ENCODE measurements around the gene PPARA. TPM values are rescaled to one million over a fixed set of nuclear protein-coding genes. Genes with fewer than 3 reads are reported as not detected.

PPARA gene
- total RNA-seq, 1 experiment from 2014 or later = 10.7 TPM

DNA sequence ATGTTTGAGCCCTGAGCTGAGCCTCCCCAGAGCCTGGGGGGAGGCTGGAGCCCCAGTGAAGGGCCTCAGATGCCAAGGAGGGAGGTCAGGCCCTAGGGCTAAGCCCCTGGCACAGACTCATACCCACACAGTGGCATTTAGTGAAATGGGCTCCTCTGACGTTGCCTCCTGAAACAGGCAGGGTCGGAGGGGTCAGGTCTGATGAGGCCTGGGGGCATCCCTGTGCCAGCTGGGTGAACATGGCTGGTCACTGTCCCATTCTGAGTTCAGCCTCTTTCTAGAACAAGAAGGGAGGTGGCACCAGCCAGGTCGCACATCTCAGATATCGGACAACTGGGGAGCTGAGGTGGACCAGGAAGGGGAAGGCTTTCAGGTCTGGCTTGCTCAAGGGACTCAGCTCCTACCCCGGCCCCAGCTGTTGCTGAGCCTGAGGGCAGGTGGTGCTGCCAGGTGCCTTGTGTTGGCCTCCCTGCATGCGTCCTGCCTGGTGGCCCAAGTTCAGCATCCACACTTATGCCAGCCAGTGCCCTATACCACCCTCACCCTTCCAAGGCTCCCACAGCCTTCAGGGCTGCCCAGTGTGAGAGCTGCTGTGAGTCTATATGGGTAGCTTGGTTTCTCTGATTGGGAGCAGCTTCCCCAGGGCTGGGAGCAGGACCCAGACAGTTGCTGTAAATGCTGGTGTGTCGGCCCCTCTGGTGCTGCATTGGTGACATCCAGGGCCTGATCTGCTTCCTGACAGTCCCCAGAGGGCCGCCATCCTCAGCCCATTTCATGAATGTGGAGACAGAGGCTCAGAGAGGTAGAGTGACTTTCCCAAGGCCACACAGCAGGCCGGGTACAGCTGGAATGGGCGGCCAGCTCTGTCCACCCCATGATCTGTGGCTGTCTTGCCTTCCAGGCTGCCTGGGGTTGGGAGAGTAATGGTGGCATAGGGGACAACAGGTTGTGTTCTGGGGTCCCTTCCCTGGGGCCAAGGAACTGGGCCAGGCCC, 32.8 kb upstream of the PPARA start:
- intact Hi-C loops (cut with micrococcal nuclease; ENCODE audit: unreplicated experiment) = loop anchor here (10.0 kb wide), 1 partner anchor 123 kb away; no protein-coding TSS in a partner anchor
- DNase-seq (ENCODE audit: low read depth, low spot score) = no peak
- TF ChIP-seq, protein P1, sequence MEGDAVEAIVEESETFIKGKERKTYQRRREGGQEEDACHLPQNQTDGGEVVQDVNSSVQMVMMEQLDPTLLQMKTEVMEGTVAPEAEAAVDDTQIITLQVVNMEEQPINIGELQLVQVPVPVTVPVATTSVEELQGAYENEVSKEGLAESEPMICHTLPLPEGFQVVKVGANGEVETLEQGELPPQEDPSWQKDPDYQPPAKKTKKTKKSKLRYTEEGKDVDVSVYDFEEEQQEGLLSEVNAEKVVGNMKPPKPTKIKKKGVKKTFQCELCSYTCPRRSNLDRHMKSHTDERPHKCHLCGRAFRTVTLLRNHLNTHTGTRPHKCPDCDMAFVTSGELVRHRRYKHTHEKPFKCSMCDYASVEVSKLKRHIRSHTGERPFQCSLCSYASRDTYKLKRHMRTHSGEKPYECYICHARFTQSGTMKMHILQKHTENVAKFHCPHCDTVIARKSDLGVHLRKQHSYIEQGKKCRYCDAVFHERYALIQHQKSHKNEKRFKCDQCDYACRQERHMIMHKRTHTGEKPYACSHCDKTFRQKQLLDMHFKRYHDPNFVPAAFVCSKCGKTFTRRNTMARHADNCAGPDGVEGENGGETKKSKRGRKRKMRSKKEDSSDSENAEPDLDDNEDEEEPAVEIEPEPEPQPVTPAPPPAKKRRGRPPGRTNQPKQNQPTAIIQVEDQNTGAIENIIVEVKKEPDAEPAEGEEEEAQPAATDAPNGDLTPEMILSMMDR (IDR thresholded peaks at IDR 0.05) = no peak
- TF ChIP-seq POLR2AphosphoS5 (IDR thresholded peaks at IDR 0.05; ENCODE audit: low read depth, low read length) = peak; percentile 51
- POLR2A ChIA-PET = no interaction called here
- H3K4me3 ChIP-seq (ENCODE audit: low read depth in 2 of 2, low read length in 2 of 2) = no peak overlapping the region
- H3K4me1 ChIP-seq (ENCODE audit: control insufficient read depth, insufficient read depth, low read length) = peaks cover 57% of the 10 kb centered on the region
- H3K9me3 ChIP-seq (ENCODE audit: control insufficient read depth, insufficient read depth, low read depth, low read length) = no peaks in the 10 kb centered on the region
- no peaks in the 10 kb centered on the region for H3K27me3 ChIP-seq (ENCODE audit: control insufficient read depth, insufficient read depth, low read length)
- no peaks in the 10 kb centered on the region for H3K36me3 ChIP-seq (ENCODE audit: control insufficient read depth, insufficient read depth, low read length)
- in situ Hi-C loops (cut with HindIII; ENCODE audit: low pct_unique_long_range_greater_than_20kb, low sequenced_read_pairs) = no loop called here
- CTCF ChIA-PET = interaction anchor here (0.5 to 1.5 kb wide), 6 partner anchors 11 to 120 kb away, joined by 3 to 13 read pairs (median 4); no protein-coding TSS in a partner anchor
- peak overlapping the region; percentile 57; the same call in 1 of the 2 replicates for H3K27ac ChIP-seq (ENCODE audit: low read length)
- no peak for ATAC-seq
- no TSS peak for BruUV-seq (replicated peaks)

DNA sequence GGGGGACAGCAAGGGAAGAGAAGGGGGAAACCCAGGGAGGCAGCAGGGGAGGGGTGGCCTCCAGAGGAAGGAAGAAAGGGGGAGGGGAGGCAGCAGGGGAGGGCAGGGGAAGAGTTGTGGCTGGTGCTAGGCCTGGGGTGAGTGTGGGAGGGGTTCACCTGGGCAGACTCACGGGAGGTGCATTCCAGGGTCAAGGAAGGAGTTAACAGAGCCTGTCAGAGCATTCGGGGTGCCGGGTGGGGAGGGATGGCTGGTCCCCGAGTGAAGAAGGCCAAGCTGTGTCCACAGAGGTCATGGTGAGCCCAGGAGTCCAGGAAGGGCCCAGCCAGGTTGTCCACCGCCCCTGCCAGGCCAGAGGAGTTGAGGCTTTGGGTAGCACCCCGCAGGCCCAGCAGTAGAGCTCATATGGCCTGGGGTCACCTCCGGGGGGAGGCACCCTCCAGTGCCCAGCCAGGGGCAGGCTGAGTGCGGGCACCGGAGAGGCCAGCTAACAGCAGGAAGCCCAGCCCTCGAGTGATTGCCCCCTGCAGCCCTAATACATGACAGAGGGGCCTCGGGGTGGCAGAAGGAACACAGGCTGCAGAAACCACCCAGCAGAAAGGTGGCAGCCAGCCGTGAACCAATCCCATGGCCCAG, 31.1 kb upstream of the PPARA start:
- H3K4me3 ChIP-seq (ENCODE audit: low read depth in 2 of 2, low read length in 2 of 2) = no peak overlapping the region
- TF ChIP-seq, protein P1 (IDR thresholded peaks at IDR 0.05) = no peak
- TF ChIP-seq POLR2AphosphoS5 (IDR thresholded peaks at IDR 0.05; ENCODE audit: low read depth, low read length) = peak; percentile 32; the same call in 1 of the 2 replicates
- peaks cover 40% of the 10 kb centered on the region for H3K4me1 ChIP-seq (ENCODE audit: control insufficient read depth, insufficient read depth, low read length)
- POLR2A ChIA-PET = no interaction called here
- intact Hi-C loops (cut with micrococcal nuclease; ENCODE audit: unreplicated experiment) (loop anchor here (10.0 kb wide), 1 partner anchor 124 kb away; no protein-coding TSS in a partner anchor), in situ Hi-C loops (cut with HindIII; ENCODE audit: low pct_unique_long_range_greater_than_20kb, low sequenced_read_pairs) (no loop called here)
- DNase-seq (ENCODE audit: low read depth, low spot score) (no peak), ATAC-seq (no peak)
- BruUV-seq (replicated peaks) = no TSS peak
- no peaks in the 10 kb centered on the region for H3K27me3 ChIP-seq (ENCODE audit: control insufficient read depth, insufficient read depth, low read length)
- CTCF ChIA-PET = interaction anchor here (0.9 kb wide), 1 partner anchor 18 kb away, joined by 3 read pairs; no protein-coding TSS in a partner anchor
- H3K27ac ChIP-seq (ENCODE audit: low read length) = no peak overlapping the region; the same call in 1 of the 2 replicates
- no peaks in the 10 kb centered on the region for H3K36me3 ChIP-seq (ENCODE audit: control insufficient read depth, insufficient read depth, low read length)
- H3K9me3 ChIP-seq (ENCODE audit: control insufficient read depth, insufficient read depth, low read depth, low read length) = no peaks in the 10 kb centered on the region

- BruUV-seq (replicated peaks) = no TSS peak
- ChIA-PET POLR2A (no interaction called here), CTCF (interaction anchor here (0.9 to 1.0 kb wide), 2 partner anchors 19 to 114 kb away, joined by 3 read pairs; no protein-coding TSS in a partner anchor)
- H3K4me3 ChIP-seq (ENCODE audit: low read depth in 2 of 2, low read length in 2 of 2) = no peak overlapping the region
- H3K4me1 ChIP-seq (ENCODE audit: control insufficient read depth, insufficient read depth, low read length) = peaks cover 33% of the 10 kb centered on the region
- DNase-seq (ENCODE audit: low read depth, low spot score) (no peak), ATAC-seq (peak; percentile 10; the same call in 1 of the 2 replicates)
- no peaks in the 10 kb centered on the region for H3K27me3 ChIP-seq (ENCODE audit: control insufficient read depth, insufficient read depth, low read length)
- no peak overlapping the region; the same call in 1 of the 2 replicates for H3K27ac ChIP-seq (ENCODE audit: low read length)
- intact Hi-C loops (cut with micrococcal nuclease; ENCODE audit: unreplicated experiment) = loop anchor here (5.0 to 10.0 kb wide), 2 partner anchors 125 to 177 kb away; partner anchors contain the start of gene GTSE1
- H3K36me3 ChIP-seq (ENCODE audit: control insufficient read depth, insufficient read depth, low read length) = no peaks in the 10 kb centered on the region
- H3K9me3 ChIP-seq (ENCODE audit: control insufficient read depth, insufficient read depth, low read depth, low read length) = no peaks in the 10 kb centered on the region
- peak; percentile 54; the same call in 1 of the 2 replicates for TF ChIP-seq TCF7L2 (IDR thresholded peaks at IDR 0.05; ENCODE audit: low read depth, low read length)
- TF ChIP-seq, protein P1 (IDR thresholded peaks at IDR 0.05) = no peak
- no peak for TF ChIP-seq REST (IDR thresholded peaks at IDR 0.05; ENCODE audit: insufficient read depth in 1 of 2, low read depth in 2 of 2, low read length in 1 of 2)
- in situ Hi-C loops (cut with HindIII; ENCODE audit: low pct_unique_long_range_greater_than_20kb, low sequenced_read_pairs) = no loop called here
Measured at GRCh38 chr22:46119729-46120419, 30.5 kb upstream of the PPARA start.

All from Panc1 (cell line).